Tibial artery (tissue), 4 donors: ENCODE measurements around the gene EDIL3.

ENCODE experiments used
- DNase-seq, 2 donors: peaks; one replicate each; pipeline ENCODE4 v3.0.0-alpha.2; 2019
- H3K27ac ChIP-seq, 2 donors: fragments of 200-600 bp; sonication (generic) in 1 of 2; 1 replicate in 1 of 2; 2 replicates in 1 of 2; pipeline ENCODE4 v1.5.1; 2018 to 2019; ENCODE audit warnings: mild to moderate bottlenecking in 1 of 2
- H3K27me3 ChIP-seq, 2 donors: fragments of 200-600 bp; sonication (generic) in 1 of 2; one replicate each; pipeline versions ENCODE4 v1.5.1 to v1.6.0; 2016 to 2019
- H3K36me3 ChIP-seq, 3 donors: fragments of 200-600 bp; sonication (generic) in 2 of 3; one replicate each; pipeline ENCODE4 v1.5.1; 2016 to 2019; ENCODE audit warnings: mild to moderate bottlenecking in 2 of 3
- H3K4me1 ChIP-seq, 4 donors: fragments of 200-600 bp; sonication (generic) in 2 of 4; 1 replicate in 3 of 4; 2 replicates in 1 of 4; pipeline ENCODE4 v1.5.1; 2016 to 2019
- H3K4me3 ChIP-seq, 2 donors: fragments of 200-600 bp; sonication (generic) in 1 of 2; 1 replicate in 1 of 2; 2 replicates in 1 of 2; pipeline ENCODE4 v1.5.1; 2018 to 2019; ENCODE audit warnings: mild to moderate bottlenecking in 2 of 2
- H3K9me3 ChIP-seq, 3 donors: fragments of 200-600 bp; sonication (generic) in 1 of 3; one replicate each; pipeline ENCODE4 v1.5.1; 2016 to 2019
- intact Hi-C: fragments of 100-400 bp; cut with DNase I; formaldehyde crosslinking; loops from one replicate; pipeline ENCODE4 v1.15.0; 2023; ENCODE audit warnings: low total_unique reads
- TF ChIP-seq, protein P1 (sequence below), 2 experiments: fragments of 200-600 bp in 1 of 2; fragments of 450-650 bp in 1 of 2; IDR thresholded peaks; one replicate each; pipeline ENCODE4 v1.5.1; 2017 to 2019; ENCODE audit warnings: antibody characterized with exemption in 2 of 2, mild to moderate bottlenecking in 1 of 2, moderate library complexity in 1 of 2

Gene EDIL3

DNA sequence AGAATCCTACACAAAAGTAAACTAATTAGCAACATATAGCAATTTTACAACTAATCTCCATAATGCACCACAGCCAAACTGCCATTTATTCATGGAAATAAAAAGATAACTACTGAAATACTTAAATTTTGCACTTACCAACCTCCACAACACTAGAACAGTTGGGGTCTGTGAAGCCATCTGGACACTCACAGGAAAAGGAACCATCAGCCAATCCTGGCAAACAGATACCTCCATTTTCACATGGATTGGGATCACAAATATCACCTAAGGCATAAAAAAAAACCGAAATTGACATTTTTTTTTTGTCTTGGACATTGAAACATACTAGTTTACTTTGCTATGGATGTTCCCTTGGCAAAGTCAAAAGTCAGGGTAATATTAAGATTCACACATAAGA, 130.7 kb downstream of the EDIL3 start:
- Histone ChIP-seq H3K9me3 (no peaks in the 10 kb centered on the region), H3K27me3 (no peaks in the 10 kb centered on the region), H3K36me3 (no peaks in the 10 kb centered on the region), H3K27ac (no peak overlapping the region), H3K4me1 (peaks cover 0 to 11% (median under 1%) of the 10 kb centered on the region in 4 donors), H3K4me3 (no peak overlapping the region)
- no peak for DNase-seq
- intact Hi-C loops = no loop called here
- TF ChIP-seq, protein P1, sequence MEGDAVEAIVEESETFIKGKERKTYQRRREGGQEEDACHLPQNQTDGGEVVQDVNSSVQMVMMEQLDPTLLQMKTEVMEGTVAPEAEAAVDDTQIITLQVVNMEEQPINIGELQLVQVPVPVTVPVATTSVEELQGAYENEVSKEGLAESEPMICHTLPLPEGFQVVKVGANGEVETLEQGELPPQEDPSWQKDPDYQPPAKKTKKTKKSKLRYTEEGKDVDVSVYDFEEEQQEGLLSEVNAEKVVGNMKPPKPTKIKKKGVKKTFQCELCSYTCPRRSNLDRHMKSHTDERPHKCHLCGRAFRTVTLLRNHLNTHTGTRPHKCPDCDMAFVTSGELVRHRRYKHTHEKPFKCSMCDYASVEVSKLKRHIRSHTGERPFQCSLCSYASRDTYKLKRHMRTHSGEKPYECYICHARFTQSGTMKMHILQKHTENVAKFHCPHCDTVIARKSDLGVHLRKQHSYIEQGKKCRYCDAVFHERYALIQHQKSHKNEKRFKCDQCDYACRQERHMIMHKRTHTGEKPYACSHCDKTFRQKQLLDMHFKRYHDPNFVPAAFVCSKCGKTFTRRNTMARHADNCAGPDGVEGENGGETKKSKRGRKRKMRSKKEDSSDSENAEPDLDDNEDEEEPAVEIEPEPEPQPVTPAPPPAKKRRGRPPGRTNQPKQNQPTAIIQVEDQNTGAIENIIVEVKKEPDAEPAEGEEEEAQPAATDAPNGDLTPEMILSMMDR (IDR thresholded peaks at IDR 0.05) = no peak

- Histone ChIP-seq H3K4me1 (peaks cover 0 to 11% (median 0%) of the 10 kb centered on the region in 4 donors), H3K36me3 (no peaks in the 10 kb centered on the region), H3K27me3 (no peaks in the 10 kb centered on the region), H3K9me3 (no peaks in the 10 kb centered on the region), H3K27ac (no peak overlapping the region), H3K4me3 (no peak overlapping the region)
- no peak for DNase-seq
- intact Hi-C loops = no loop called here
- TF ChIP-seq, protein P1 (IDR thresholded peaks at IDR 0.05) = no peak
Measured at GRCh38 chr5:84251503-84251902, 133.2 kb downstream of the EDIL3 start.

GRCh38 chr5:84249918-84250630, 134.6 kb downstream of the EDIL3 start:
- DNase-seq = no peak
- intact Hi-C loops = no loop called here
- Histone ChIP-seq H3K27ac (no peak overlapping the region), H3K27me3 (no peaks in the 10 kb centered on the region), H3K4me3 (no peak overlapping the region), H3K36me3 (no peaks in the 10 kb centered on the region), H3K9me3 (no peaks in the 10 kb centered on the region), H3K4me1 (peaks cover 0 to 8% (median 0%) of the 10 kb centered on the region in 4 donors)
- TF ChIP-seq, protein P1 (IDR thresholded peaks at IDR 0.05) = no peak

DNA sequence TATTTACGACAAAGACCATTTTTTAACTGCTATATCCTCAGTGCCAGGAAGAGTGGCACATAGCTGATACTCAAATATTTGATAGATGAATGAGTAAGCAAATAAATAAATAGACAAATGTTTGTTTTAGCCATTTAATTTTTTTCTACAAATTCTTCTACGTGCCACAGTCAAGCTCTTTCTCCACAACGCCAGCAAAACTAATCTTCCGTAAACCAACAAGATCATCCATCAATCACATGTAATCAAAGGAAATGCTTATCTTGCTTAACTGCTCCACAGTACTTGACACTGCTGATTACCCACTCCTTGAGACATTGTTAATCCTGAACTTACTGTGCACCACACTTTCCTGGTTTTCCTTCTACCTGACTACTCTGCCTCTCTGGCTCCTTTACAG, 136.7 kb downstream of the EDIL3 start:
- no peak for DNase-seq
- Histone ChIP-seq H3K36me3 (no peaks in the 10 kb centered on the region), H3K27me3 (no peaks in the 10 kb centered on the region), H3K27ac (no peak overlapping the region), H3K4me3 (no peak overlapping the region), H3K4me1 (peaks cover 0 to 4% (median 0%) of the 10 kb centered on the region in 4 donors), H3K9me3 (no peaks in the 10 kb centered on the region)
- intact Hi-C loops = no loop called here
- TF ChIP-seq, protein P1 (IDR thresholded peaks at IDR 0.05) = no peak

- intact Hi-C loops = no loop called here
- Histone ChIP-seq H3K36me3 (no peaks in the 10 kb centered on the region), H3K27ac (no peak overlapping the region), H3K4me3 (no peak overlapping the region), H3K27me3 (no peaks in the 10 kb centered on the region), H3K9me3 (no peaks in the 10 kb centered on the region), H3K4me1 (peaks cover 0 to 20% (median 3%) of the 10 kb centered on the region in 4 donors)
- TF ChIP-seq, protein P1 (IDR thresholded peaks at IDR 0.05) = no peak
- no peak for DNase-seq
Measured at GRCh38 chr5:84242286-84242685, 142.4 kb downstream of the EDIL3 start.
